ENCODE measurements around the gene CRB2. TPM values are rescaled to one million over a fixed set of nuclear protein-coding genes. Genes with fewer than 3 reads are reported as not detected.

CRB2 gene
- total and polyA plus RNA-seq, 2 donors (not counting 1 experiment from before 2014, with no cell fraction given), result 1.4 to 2.4 TPM

DNA sequence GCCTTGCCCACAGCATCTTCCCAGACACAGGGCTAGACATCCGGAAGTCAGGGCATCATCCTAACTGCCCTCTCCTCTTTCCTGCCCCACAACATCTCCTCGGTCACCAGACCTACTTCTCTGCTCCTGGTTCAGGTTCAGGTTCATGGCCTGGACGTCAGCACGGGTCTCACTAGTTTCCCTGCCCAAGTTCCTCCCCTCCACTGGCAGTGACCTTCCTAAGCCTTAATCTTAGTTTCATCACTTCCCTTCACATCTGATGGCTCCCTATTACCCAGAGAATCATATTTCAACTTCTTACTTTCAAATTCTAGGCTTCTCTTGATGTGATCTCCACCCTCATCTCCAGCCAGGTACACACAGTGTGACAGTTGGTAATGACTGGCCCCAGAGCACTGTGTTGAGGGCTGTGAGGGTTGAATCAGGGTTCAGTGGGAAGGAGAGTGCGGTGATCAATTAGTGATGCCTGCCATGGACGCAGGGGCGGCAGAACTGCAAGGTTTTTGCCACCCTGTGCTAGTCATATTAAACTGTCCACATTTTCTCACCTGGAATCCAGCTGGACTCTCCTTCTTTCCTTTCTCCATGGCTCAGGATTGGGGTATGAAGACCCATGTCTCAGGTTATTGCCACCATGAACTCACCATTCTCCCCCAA, 34.3 kb upstream of the CRB2 start:
- 96% methylated on average over 7 of the region's 7 CpGs for WGBS (ENCODE audit: insufficient coverage)
- CTCF ChIA-PET, result interaction anchor here (7.3 kb wide), 1 partner anchor 15 kb away, joined by 60 read pairs; no protein-coding TSS in a partner anchor
- no peaks in the 10 kb centered on the region for H3K9me3 Mint-ChIP-seq (ENCODE audit: insufficient read depth)
- Histone ChIP-seq H3K36me3 (replicated peaks in 1 of 2; ENCODE audit: control extremely low read depth in 1 of 2, control insufficient read depth in 1 of 2, extremely low read depth in 1 of 2, insufficient read depth in 2 of 2, low read length in 1 of 2) (no peaks in the 10 kb centered on the region), H3K9me3 (ENCODE audit: control extremely low read depth in 1 of 3, control insufficient read depth in 2 of 3, insufficient read depth in 1 of 3, low read length in 2 of 3) (no peaks in the 10 kb centered on the region), H3K4me2 (replicated peaks; ENCODE audit: low read depth, low read length, poor library complexity, severe bottlenecking) (peak overlapping the region; percentile 82), H3K4me3 (ENCODE audit: control extremely low read depth in 1 of 5, extremely low read depth in 1 of 5, insufficient read depth in 1 of 5, low read depth in 2 of 5, low read length in 4 of 5) (peak overlapping the region in 1 of 5 experiments; percentile 41), H4K20me1 (ENCODE audit: control insufficient read depth, insufficient read depth, low read length, poor library complexity, severe bottlenecking) (no peaks in the 10 kb centered on the region), H2AFZ (ENCODE audit: insufficient read depth, low read depth, low read length, poor library complexity, severe bottlenecking) (no peak overlapping the region), H3K27ac (ENCODE audit: low read length in 2 of 2) (peak overlapping the region; percentile 73 to 86), H3K4me1 (ENCODE audit: control insufficient read depth in 2 of 2, insufficient read depth in 2 of 2, low read length in 2 of 2) (peaks cover 71 to 84% of the 10 kb centered on the region in 2 donors), H3K27me3 (replicated peaks in 1 of 4; ENCODE audit: control extremely low read depth in 1 of 4, control insufficient read depth in 3 of 4, insufficient read depth in 4 of 4, low read length in 3 of 4) (no peaks in the 10 kb centered on the region), H3K79me2 (ENCODE audit: control insufficient read depth, insufficient read depth, low read length) (peaks cover 5% of the 10 kb centered on the region), H3K9ac (ENCODE audit: low read length) (peak overlapping the region; percentile 58)
- TF ChIP-seq, protein P1, sequence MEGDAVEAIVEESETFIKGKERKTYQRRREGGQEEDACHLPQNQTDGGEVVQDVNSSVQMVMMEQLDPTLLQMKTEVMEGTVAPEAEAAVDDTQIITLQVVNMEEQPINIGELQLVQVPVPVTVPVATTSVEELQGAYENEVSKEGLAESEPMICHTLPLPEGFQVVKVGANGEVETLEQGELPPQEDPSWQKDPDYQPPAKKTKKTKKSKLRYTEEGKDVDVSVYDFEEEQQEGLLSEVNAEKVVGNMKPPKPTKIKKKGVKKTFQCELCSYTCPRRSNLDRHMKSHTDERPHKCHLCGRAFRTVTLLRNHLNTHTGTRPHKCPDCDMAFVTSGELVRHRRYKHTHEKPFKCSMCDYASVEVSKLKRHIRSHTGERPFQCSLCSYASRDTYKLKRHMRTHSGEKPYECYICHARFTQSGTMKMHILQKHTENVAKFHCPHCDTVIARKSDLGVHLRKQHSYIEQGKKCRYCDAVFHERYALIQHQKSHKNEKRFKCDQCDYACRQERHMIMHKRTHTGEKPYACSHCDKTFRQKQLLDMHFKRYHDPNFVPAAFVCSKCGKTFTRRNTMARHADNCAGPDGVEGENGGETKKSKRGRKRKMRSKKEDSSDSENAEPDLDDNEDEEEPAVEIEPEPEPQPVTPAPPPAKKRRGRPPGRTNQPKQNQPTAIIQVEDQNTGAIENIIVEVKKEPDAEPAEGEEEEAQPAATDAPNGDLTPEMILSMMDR (IDR thresholded peaks at IDR 0.05), result no peak
- no peak for TF ChIP-seq EZH2 (IDR thresholded peaks at IDR 0.05; ENCODE audit: borderline replicate concordance, insufficient read depth, low read depth, low read length, poor library complexity, severe bottlenecking)
- H3K27ac Mint-ChIP-seq, result peak overlapping the region; percentile 89
- intact Hi-C loops (cut with micrococcal nuclease), result loop anchor here (1.0 to 5.0 kb wide), 3 partner anchors 17 to 94 kb away; partner anchors contain the start of gene STRBP
- POLR2A ChIA-PET, result interaction anchor here (0.5 to 1.5 kb wide), 3 partner anchors 17 to 47 kb away, joined by 5 to 20 read pairs (median 8); no protein-coding TSS in a partner anchor
- peak overlapping the region; percentile 66 for H3K4me3 Mint-ChIP-seq
- DNase-seq, result no peak
- H3K4me1 Mint-ChIP-seq, result peaks cover 86% of the 10 kb centered on the region
- no peaks in the 10 kb centered on the region for H3K27me3 Mint-ChIP-seq
- ATAC-seq (ENCODE audit: low read depth), result no peak
